GM12891 (cell line): ENCODE results near the gene TBC1D10B.
"Not testable (repeated sequence)": the region's sequence is repeated elsewhere in the genome, so short reads cannot be mapped to it uniquely, and the experiment has no call there.

Source experiments
- DNase-seq: peaks from one replicate; pipeline ENCODE4 v3.0.0; 2011; ENCODE audit warnings: low spot score; ENCODE audit not compliant: insufficient read length
- FAIRE-seq: peaks from 2 replicates; lab custom pipeline; 2011; peaks lifted over from hg19 to GRCh38; lab: Jason Lieb, UNC
- PAX5 ChIP-seq: IDR thresholded peaks from 2 replicates; pipeline ENCODE4 v1.6.1; 2011; ENCODE audit warnings: low read length, moderate library complexity, mild to moderate bottlenecking; ENCODE audit not compliant: insufficient read depth, severe bottlenecking
- POLR2A ChIP-seq: IDR thresholded peaks from 2 replicates; pipeline ENCODE4 v1.6.1; 2011; ENCODE audit warnings: low read depth, low read length, control low read depth
- POLR2AphosphoS5 ChIP-seq: IDR thresholded peaks from 2 replicates; pipeline ENCODE4 v1.6.1; 2011; ENCODE audit warnings: low read depth, low read length, control low read depth
- POU2F2 ChIP-seq: IDR thresholded peaks from 2 replicates; pipeline ENCODE4 v1.6.1; 2011; ENCODE audit warnings: low read depth, mild to moderate bottlenecking, control low read depth, low read length, moderate library complexity
- SPI1 ChIP-seq: IDR thresholded peaks from 2 replicates; pipeline ENCODE4 v1.6.1; 2011; ENCODE audit warnings: low read depth, low read length, control low read depth
- TAF1 ChIP-seq: IDR thresholded peaks from 2 replicates; pipeline ENCODE4 v1.6.1; 2011; ENCODE audit warnings: low read depth, low read length, control low read depth

The TBC1D10B gene

DNA sequence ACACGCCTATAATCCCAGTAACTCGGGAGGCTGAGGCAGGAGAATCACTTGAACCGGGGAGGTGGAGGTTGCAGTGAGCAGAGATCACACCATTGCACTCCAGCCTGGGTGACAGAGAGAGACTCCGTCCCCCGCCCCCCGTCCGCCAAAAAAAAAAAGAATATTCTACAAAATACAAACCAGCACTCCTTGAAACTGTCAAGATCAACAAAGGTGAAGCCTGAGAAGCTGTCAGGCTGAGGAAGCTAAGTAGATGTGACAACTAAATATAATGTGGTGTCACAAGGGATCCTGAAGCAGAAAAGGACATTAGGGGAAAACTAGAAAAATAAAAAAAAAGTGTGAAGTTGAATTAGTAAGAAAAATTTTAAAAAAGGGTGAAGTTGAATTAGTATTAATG is 21.4 kb downstream of the TBC1D10B start:
- FAIRE-seq (no peak), DNase-seq (no peak)

DNA sequence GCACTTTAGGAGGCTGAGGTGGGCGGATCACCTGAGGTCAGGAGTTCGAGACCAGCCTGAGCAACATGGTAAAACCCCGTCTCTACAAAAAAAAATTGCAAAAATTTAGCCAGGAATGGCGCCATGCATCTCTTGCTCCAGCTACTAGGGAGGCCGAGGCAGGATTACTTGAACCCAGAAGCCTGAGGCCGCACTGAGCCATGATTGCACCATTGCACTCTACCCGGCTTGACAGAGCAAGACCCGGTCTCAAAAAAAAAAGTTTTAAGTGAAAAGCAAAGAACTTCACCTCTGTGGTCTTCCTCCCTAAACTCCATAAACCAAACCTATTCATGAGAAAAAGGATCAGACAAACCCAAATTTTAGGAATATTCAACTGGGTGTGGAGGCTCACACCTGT is 22.2 kb downstream of the TBC1D10B start:
- DNase-seq (no peak), FAIRE-seq (no peak)
- TF ChIP-seq SPI1 (no peak), POU2F2 (no peak), POLR2AphosphoS5 (no peak), POLR2A (no peak), PAX5 (no peak), TAF1 (no peak)

More for the DNA sequence above, 21.4 kb downstream of the TBC1D10B start:
- TF ChIP-seq PAX5: no peak
- TF ChIP-seq SPI1: no peak
- TF ChIP-seq TAF1: no peak
- no peak for TF ChIP-seq POLR2AphosphoS5
- TF ChIP-seq POLR2A: no peak

DNA sequence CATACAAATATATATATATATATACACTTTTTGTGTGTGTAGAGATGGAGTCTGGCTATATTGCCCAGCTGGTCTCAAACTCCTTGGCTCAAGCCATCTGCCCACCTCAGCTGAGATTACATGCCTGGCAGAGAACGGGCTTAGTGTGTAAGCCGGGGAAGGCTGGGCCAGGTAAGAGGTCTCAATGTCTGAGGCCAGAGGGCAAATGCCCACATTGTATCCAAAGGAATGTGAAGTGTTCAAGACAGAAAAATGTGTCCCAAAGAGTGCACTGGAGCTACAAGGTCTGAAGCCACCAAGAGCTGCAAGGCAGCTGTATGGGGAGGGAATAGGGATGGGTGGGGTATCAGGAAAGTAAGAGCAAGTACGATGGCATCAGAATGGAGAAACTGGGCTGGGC is 24.0 kb downstream of the TBC1D10B start:
- no peak for FAIRE-seq
- no peak for DNase-seq
- TF ChIP-seq SPI1: no peak
- TF ChIP-seq POU2F2: no peak
- no peak for TF ChIP-seq PAX5
- no peak for TF ChIP-seq POLR2A
- no peak for TF ChIP-seq TAF1
- no peak for TF ChIP-seq POLR2AphosphoS5

DNA sequence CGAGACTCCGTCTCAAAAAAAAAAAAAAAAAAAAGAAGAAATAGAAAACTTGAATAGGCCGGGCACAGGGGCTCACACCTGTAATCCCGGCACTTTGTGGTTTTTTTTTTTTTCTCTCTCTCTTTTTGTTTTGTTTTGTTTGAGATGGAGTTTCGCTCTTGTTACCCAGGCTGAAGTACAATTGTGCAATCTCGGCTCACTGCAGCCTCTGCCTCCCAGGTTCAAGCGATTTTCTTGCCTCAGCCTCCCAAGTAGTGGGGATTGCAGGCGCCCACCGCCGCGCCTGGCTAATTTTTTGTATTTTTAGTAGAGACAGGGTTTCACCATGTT is 26.8 kb downstream of the TBC1D10B start:
- FAIRE-seq, DNase-seq: not testable (repeated sequence)

DNA sequence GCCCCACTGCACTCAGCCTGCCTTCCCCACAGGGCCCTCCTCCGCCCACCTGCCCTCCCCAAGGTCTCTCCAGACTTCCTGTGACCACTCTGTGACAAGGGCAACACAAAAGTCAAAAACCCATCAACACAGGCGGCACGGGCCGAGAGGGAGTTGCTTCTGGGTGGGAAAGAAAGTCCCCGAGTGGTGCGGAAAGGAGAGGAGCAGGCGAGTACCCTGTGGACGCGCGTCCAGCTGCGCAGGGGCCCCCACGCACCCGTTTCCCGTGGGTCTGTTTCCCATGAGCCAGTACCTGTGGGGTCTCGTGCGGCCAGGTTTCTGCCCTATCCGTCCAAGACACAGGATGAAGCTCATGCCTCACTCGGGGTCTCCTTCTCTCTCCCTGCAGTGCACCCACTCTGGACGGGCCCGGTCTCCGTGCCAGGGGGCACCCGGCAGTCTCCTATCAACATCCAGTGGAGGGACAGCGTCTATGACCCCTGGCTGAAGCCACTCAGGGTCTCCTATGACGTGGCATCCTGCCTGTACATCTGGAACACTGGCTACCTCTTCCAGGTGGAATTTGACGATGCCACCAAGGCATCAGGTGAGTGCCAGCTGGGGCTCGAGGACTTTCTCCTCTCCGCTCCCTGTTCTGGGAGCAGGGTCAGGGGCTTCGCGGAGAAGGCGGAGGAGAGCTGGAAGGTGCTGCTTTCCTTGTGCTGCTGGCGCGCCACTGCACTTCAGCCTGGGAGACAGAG is 27.4 kb downstream of the TBC1D10B start:
- DNase-seq (no peak), FAIRE-seq (no peak)
- TF ChIP-seq POLR2AphosphoS5: no peak
- TF ChIP-seq SPI1: no peak
- TF ChIP-seq POLR2A: no peak
- no peak for TF ChIP-seq PAX5
- no peak for TF ChIP-seq TAF1
- no peak for TF ChIP-seq POU2F2

DNA sequence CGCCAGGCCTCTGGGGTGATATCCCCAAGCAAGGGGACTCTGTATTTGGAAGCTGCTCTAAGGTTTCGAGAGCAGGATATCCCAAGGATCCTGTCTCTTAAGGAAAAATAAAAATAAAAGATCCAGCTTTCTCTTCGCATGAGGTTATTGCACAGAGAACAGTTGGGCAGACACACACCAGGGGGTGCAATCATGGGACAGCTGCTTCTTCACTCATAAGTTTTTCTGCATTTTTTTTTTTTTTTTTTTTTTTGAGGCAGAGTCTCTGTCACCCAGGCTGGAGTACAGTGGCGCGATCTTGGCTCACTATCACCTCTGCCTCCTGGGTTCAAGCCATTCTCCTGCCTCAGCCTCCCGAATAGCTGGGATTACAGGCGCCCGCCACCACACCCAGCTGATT is 28.3 kb downstream of the TBC1D10B start:
- DNase-seq, FAIRE-seq: not testable (repeated sequence)

DNA sequence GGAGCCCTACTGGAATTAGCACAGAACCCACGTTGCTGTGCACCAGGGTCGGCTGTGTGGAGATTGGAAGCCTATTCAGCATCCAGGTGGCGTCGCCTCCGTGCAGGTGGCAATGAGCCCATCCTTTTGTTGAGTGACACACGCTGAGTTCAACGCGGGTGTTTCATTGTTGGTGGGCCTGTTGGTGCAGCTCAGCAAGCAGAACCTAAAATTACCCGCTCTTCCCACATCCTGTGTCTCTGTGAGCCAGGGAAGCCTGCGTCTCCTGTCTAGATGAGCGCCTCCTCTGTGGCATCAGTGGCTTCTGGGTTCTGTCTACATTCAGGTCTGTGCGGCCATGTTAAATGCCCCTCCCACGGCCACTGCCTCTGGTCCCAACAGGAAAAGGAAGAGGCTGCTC is 29.7 kb downstream of the TBC1D10B start:
- no peak for TF ChIP-seq SPI1
- TF ChIP-seq POLR2AphosphoS5: no peak
- TF ChIP-seq POU2F2: no peak
- no peak for TF ChIP-seq POLR2A
- TF ChIP-seq TAF1: no peak
- no peak for TF ChIP-seq PAX5
- DNase-seq (no peak), FAIRE-seq (no peak)

DNA sequence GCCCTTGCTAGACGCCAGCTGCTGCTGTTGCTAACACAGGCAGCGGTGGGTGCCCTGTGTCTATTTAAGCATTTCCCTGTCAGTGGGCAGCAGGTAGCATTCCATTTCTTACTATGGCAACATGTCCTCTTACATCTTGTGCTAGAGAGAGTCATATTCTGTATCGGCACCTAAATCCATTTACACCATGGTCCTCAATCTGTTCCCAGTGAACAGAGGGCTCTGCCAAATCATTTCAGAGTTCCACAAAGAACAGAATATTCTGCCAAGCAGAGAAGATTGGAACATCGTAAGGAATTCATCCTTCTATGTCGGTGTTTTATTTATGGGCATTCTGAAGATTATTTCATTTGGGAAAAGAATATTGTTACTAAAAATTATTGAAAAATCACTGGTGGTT is 31.6 kb downstream of the TBC1D10B start:
- FAIRE-seq, DNase-seq: not testable (repeated sequence)

DNA sequence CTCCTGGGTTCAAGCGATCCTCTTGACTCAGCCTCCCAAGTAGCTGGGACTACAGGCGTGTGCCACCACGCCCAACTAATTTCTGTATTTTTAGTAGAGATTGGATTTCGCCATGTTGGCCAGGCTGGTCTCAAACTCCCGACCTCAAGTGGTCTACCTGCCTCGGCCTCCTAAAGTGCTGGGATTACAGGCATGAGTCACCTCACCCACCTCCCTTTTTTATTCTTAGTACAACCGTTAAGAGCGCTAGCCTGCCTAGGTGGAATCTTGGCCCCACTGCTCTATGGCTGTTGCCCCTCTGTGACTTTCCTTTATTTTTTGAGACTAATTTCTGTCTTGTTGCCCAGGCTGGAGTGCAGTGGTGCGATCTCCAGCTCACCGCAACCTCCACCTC is 32.3 kb downstream of the TBC1D10B start:
- DNase-seq, FAIRE-seq: not testable (repeated sequence)

DNA sequence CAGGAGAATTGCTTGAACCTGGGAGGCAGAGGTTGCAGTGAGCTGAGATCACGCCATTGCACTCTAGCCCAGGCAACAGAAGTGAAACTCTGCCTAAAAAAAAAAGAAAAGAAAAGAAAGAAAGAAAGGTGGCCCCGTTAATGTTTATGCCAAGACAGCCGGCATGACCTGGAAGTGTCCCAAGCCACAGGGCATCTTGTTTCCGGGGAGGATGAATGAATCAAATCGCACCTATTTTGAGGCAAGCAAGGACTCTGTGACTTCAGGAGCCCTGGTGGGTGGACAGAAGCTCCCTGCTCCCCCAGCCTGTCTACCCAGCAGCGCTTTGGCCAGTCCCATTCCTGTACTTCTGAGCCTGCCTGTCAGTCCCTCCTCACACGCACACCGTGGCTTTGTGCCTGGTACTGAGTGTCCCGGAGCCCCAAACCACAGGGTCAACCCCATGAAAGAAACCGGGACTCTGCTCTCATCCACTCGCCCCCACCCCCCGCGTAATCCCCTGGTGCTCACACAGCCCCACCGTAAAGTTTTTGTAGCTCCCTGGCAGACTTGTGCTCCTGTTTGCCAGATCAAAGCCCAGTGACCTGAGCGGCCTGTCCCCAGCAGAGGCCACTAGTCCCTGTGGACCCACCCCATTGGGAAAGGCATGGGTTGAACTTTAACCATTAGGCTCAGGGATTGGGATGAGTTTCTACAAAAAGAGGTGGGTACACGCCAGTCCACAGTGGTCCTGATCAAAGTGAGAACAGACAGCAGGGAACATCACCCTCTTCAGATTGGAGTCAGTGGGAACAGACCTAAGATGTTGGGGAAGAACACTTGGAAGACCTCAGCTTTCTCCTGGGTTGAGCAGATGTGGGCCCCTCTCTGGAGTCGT is 34.5 kb downstream of the TBC1D10B start:
- TF ChIP-seq SPI1: peak; percentile 23
- TF ChIP-seq POLR2A: no peak
- FAIRE-seq (no peak), DNase-seq (no peak)

DNA sequence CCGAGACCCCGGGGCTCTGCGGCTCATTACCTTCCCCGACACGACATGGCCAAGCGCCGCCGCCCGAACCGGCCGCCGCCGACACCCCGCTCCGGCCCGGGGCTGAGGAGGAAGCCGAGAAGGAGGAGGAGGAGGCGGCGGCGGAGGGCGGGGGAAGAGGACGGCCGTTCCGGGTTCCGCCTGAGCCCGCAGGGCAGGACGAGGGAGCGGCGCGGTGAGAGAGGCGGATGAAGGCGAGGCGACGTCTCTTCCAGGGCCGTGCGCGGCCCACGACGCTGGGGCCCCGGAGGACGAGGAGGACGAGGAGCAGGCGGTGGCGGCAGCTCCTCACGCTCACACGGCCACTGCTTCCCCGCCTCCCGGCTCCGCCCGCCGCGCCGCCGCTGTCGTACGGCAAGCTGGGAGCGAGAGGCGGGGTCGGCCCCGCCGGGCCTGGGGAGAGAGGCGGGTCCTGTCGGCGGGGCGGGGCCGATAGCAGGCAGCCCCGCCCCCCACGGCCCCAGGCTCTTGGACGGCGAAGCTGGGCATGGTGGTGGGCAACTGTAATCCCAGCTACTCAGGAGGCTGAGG is 35.2 kb downstream of the TBC1D10B start:
- peak; percentile 16 for FAIRE-seq
- DNase-seq: not testable (repeated sequence)
- TF ChIP-seq PAX5 (peak; percentile 33), POLR2A (peak; percentile 48; the same call in 1 of the 2 replicates)
